GM21526 (cell line): ENCODE data around the gene VIPAS39.

Source experiments
- ATAC-seq: cut with Tn5 transposase; IDR thresholded peaks from one replicate; pipeline ENCODE4 v1.9.1; 2021; ENCODE audit warnings: moderate library complexity; ENCODE audit not compliant: unreplicated experiment, low FRiP score

The VIPAS39 gene

DNA sequence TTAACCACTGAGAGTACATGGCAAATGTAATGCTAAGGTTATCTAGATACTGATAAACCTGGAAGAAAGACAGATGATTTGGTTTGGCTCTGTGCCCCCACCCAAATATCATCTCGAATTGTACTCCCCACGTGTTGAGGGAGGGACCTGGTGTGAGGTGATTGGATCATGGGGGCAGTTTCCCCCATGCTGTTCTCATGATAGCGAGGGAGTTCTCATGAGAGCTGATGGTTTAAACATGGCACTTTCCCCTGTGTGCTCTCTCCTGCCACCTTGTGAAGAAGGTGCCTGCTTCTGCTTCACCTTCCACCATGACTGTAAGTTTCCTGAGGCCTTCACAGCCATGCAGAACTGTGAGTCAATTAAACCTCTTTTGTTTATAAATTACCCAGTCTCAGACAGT, 48.3 kb downstream of the VIPAS39 start:
- no peak for ATAC-seq

DNA sequence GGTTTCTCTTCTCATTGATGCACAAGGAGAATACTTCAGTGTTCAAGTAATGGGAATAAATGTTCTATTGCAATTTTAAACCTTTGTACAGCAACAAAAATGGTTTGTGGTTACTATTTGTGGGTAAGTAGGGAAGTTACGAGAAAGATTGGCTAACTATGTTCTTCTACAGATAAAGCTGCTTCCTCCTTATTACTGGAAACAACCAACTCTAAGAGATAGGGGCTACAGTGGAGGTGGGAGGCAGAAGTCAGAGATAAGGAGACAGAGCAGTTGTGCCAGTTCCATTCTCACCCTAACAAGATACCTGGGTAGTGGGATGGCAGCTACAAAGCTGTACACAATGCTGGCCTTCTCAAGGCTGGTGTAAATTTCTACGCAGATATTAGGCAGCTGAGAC, 50.2 kb downstream of the VIPAS39 start:
- ATAC-seq: no peak

DNA sequence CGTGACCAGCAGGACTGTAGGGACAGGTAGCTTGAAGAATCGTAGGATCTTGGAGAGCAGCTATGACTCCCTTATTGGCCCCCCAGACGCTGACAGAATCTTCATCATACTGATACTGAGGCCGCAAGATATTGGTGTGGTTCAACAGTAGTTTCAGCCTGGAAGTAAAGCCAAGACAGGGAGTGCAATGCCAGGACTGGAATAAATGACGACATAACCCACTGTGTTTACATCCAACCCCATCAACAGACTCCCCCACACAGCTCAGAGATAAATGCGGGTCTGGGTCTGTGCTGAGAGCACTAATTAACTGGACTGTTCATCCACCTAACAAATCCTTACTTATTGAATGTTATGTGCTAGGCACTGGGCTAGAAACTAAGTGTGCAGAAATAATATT, 50.7 kb downstream of the VIPAS39 start:
- ATAC-seq: no peak

DNA sequence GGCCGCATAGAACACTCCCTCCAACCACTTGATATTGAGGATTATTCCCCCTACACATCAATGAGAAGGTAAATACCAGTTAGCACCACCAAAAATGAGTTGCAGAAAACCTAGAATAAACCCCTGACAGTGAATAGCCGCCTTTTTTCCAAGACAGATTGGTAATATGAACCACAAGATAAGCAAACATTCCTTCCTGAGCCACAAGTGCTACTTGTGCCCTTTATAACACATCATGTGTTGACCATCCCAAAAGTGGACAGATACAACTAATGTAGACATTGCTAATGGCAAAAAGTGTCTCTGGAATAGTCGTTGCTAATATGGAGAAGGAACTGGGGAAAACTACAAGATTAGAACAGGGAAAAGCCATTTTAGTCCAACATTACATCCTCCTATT, 51.3 kb downstream of the VIPAS39 start:
- ATAC-seq: no peak

DNA sequence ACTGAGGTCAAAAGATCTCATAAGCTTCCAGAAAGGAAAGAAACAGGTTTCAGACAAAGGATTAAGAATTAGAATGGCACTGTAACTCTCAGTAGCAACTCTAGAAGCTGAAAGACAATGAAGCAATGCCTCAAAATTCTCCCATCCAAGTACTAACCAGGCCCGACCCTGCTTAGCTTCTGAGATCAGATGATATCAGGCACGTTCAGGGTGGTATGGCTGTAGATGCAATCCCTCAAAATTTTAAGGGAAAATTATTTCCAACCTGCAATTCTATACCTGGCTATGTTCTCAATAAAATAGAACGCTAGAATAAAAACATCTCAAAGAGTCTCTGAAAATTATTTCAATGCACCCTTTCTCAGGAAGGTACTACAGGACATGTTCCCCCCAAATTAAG, 53.6 kb downstream of the VIPAS39 start:
- no peak for ATAC-seq

DNA sequence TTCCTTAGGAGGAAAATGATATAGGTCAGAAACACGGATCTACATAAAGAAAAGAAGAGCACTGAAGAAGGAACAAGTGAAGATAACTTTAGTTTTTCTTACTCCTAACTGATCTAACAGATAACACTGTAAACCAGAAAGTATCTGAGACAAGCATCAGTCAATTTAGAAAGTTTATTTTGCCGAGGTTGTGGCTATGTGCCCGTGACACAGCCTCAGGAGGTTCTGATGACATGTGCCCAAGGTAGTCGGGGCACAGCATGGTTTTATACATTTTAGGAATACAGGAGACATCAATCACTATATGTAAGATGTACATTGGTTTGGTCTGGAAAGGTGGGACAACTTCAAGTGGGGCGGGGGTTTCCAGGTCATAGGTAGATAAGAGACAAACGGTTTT, 57.2 kb downstream of the VIPAS39 start:
- ATAC-seq: no peak

DNA sequence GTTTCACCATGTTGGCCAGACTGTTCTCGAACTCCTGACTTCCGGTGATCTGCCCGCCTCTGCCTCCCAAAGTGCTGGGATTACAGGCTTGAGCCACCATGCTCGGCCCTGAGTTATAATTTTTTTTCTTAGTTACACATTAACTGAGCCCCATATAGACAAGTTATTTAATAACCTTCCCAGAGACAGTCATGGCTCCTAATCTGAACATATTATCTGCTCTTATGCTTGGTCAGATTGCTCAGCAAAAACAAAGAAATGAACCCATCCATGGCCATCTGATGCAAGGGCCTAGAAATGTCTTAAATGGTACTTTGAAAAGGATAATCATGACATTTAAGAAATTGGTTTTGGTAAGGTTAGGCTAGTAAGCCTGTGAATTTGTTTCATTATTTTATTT, 67.2 kb downstream of the VIPAS39 start:
- no peak for ATAC-seq

DNA sequence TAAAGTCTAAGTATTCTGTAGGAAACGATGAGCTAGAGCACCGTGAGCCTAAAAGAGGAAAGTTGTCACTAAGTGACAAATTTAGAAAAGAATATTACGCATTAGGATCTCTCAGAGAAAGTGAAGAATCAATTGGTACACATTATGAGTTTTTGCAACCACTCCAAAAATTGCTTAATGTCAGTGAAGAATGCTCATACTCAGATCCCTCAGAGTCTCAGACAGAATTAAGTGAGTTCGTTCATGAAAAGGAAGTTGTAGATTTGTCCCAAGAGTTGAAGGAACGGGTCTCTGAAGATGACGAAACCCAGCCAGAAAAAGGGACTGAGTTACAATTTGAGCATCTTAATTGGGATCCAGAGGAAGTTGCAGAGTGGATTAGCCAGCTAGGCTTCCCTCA, 78.7 kb downstream of the VIPAS39 start:
- no peak for ATAC-seq

DNA sequence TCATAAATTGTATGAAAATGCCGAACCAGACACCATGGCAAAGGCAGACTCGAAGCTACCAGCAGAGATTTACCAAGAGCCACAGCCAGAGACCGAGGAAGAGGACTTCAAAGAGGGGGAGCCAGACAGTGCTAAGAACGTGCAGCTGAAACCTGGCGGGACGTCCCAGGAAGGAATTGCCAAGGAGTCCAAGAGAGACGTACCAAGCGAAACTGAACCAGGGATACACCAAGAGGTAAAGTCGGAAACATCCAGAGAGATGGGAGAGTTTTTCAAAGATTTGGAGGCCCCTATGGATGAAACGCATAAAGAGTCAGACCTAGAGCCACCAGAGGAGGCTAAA, 79.9 kb downstream of the VIPAS39 start:
- no peak for ATAC-seq

DNA sequence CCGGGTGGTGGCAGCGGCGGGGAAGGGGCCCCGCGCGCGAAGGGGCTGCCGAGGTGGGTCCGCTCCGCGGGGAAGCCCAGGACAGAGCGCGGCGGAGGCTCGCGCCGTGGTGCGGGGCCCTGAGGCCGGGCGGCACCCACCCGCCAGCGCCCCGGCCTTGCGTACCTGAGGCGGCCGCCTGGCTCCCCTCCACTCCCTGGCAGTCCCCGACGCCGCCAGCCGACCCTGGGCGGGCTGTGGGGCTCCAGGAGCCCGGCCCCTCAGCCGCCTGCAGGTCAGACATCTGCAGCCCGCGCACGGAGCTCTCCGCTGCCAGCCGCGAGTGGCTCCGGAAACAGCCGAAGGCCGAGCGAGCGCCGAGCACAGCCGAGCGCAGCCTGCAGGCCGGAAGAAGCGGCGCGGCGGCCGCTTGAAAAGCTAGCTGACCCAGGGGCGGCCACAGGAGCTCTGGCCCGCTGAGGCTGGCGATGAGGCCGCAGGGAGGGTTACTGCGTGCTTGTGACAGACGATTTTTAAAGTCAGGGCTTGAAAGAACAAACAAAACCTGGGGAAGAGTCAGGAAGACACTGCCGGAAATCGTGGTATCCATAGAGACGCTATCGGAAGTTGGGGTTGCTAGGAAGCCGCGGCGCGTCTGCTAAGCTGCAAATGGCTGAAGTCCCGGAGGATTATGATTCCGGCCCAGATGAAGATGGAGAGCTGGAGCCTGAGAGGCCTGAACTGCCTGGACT, 80.5 kb downstream of the VIPAS39 start, which contains the start of the genes SAMD15 and TMED8:
TSS of gene SAMD15 (plus strand) at position 609 of the 731 bp plus-strand sequence. CDS start at position 649, 40 bp downstream.
TSS of gene TMED8 (minus strand) at position 324 of the 731 bp plus-strand sequence. CDS start at position 283, 41 bp downstream.
- ATAC-seq: peak; percentile 83
